Pulmonary artery endothelial cell (primary cell): ENCODE data around the gene SYNJ1. TPM values are rescaled to one million over a fixed set of nuclear protein-coding genes. Genes with fewer than 3 reads are reported as not detected.
"Not testable (repeated sequence)": the region's sequence is repeated elsewhere in the genome, so short reads cannot be mapped to it uniquely, and the experiment has no call there.

ENCODE experiments used
- DNase-seq: peaks from one replicate; pipeline ENCODE4 v3.0.0-alpha.2; 2011; ENCODE audit warnings: low read depth, low spot score
- total RNA-seq: library from RNA; depleted of rRNA; stranded (reverse); fragments of >200 nt; gene quantifications from 2 replicates; pipeline ENCODE4 v1.2.3, GENCODE V29; 2014

The SYNJ1 gene
- total RNA-seq, 1 donor from 2014 or later: 6.3 TPM

DNA sequence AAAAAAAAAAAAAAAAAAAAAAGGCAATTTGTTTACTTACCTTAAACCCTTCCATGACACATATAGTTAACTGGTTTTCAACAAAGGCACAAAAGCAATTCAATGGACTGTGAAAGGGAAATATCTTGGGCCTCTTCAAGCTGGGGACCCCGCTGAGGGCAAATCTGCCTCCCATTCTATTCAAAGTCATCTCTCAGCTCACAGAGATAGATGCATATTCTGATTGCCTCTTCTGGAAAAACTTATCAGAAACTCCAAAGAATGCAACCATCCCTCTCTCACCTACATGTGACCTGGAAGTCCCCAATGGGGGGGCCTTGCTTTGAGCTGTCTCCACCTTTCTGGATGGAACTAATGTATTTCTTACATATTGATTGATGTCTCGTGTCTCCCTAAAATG, 12.1 kb upstream of the SYNJ1 start:
- no peak for DNase-seq

DNA sequence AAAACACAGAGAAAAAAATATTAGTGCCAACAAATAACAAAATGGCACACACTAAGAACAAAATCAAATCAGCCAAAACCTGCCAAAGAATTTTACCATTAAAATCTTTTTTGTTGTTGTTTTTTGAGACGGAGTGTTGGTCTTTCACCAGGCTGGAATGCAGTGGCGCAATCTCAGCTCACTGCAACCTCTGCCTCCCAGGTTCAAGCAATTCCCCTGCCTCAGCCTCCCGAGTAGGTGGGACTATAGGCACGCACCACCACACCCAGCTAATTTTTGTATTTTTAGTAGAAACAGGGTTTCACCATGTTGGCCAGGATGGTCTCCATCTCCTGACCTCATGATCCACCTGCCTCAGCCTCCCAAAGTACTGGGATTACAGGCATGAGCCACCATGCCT, 8.3 kb upstream of the SYNJ1 start:
- not testable (repeated sequence) for DNase-seq

DNA sequence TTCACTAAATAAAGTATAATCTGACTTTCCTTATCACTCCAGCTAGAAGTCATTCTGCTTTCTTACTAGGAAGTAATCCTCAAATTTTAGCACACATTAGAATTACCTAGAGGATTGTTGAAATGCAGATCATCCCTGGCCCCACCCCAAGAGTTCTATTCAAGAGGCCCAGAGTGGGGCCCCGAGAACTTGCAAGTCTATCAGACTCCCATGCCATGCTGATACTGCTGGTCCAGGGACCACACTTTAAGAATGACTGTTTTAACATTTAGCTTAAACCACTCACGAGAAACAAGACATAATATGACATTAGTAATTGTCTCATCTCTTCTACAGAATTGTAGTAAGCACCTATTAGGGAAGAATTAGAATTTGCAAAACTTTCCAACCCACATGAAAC, 7.7 kb upstream of the SYNJ1 start:
- no peak for DNase-seq

DNA sequence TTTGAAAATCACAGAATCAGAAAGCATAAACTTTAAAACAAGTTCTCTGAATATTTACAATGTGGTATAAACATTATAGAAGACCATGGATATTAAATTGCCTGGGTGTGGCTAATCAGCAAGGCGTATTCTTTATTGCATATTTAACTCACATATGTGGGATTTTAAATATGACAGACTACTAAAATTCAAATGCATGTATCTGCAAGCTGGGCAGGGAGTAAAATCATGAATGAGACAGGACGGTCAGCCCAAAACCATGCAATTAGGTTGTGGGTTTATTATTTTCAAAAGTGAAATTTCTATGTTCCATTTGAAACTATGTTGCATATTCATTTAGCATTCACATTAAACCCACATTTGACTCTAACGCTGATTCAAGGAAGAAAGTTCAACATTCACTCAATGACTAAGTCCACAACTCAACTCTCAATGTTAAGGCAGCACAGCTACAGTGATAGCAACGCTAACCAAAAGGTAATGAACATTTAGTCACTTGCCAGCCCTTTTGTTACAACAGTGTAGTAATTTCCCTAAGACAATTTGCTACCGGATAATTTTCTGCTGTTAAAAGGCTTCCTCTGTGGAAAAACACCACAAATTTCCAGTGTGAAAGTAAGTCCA, 6.3 kb upstream of the SYNJ1 start:
- DNase-seq: no peak

DNA sequence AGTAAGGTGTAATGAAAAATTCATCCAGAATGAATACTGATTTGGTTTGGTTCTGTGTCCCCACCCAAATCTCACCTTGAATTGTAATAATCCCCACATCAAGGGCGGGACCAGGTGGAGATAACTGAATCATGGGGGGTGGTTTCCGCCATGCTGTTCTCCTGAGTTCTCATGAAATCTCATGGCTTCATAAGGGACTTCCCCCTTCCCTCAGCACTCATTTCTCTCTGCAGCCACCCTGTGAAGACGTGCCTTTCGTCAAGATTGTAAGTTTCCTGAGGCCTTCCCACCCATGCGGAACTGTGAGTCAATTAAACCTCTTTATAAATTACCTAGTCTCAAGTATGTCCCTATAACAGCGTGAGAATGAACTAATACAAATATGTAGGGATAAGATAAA, 5.5 kb upstream of the SYNJ1 start:
- no peak for DNase-seq

DNA sequence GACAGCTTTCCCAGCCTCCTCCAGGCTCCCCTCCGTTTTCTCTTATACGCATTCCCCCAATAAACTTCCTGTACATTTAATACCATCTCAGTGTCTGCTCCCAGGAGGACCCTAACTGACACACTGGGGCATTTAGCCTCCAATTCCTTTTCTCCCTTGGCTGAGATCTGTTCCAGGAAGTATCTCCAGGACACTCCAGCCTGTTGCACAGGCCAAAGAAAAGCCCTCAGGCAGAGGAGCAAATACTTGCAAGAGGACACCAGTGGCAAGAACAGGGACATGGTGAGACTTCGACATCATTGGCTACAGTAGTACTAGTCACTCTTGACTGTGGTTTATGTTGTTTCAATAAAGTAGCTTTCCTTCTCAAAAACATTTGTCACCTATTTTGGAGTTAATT, 4.7 kb upstream of the SYNJ1 start:
- no peak for DNase-seq

DNA sequence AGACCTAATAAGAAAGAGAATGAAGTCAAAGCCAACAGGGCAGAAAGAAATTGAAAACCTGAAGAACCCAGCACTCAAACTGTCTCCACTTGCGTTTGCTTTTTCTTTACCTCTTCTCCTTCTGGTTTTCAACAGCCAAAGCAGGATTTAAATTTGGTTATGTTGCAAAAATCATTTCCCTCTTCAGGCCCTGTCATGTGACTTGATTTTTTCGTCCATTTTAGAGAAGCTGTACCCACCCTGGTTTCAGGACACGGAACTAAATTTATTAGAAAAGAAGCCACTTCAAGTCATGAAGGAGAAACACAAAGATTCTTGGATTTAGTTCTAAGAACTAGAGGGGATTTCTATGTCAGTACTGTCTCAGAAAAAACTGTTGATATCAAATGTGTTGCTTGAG, 1.0 kb upstream of the SYNJ1 start:
- no peak for DNase-seq

DNA sequence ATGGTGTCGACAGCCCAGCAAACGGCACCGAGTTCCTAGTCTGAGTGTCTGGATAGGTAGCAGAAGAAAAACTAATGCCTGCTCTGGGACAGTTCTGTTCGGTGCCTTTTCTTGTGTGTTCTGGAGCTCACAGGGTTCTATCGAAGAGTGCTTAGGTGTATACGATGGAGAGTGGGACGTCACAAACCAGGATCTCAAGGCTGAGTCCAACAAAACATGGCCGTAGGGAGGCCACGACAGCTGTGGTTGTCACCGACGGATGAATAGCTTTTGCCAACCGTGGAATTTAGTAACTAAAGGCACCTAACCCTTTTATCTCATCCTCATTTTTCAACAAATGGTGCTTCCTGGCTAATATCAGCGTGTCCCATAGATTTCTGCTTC, 635 bp upstream of the SYNJ1 start:
- no peak for DNase-seq

DNA sequence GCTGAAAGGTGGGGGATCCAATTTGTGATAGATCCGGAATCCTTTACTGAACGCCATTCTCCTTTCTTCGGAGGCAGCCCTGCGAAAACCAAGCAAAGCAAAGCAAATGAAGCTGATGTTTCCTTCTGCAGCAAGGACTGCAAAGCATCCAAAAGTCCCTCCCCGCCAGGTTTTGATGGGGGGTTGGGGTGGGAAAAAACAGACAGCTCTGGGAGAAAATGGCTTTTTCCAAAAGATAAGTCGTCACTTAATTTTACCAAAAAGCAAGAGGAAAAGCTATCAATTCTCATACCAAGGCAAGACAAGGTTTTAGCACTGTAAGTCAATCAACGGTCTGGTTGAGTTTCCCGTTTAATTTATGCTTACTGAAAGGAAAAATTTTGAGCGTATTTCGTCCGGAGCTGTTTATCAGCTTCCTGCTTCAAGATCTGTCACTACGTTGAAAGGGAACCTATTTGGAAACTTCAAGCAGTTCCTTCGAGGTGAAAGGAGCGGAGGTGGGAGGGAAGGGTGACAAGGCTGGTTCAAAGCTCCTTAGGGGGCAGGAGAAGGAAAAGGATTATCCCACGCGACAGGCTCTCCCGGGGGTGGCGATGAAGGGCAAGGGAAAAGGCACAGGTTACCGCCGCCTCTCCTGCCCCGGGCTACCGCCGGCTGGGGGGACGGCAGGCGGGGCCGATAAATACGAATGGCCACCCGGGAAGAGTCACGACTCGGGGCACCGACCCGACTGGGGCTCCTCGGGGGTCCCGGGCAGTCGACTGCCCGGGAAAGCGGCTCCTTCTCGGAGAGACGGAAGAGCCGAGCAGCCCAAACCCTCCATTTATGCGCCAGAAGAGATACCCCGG, 750 bp downstream of the SYNJ1 start:
- no peak for DNase-seq

DNA sequence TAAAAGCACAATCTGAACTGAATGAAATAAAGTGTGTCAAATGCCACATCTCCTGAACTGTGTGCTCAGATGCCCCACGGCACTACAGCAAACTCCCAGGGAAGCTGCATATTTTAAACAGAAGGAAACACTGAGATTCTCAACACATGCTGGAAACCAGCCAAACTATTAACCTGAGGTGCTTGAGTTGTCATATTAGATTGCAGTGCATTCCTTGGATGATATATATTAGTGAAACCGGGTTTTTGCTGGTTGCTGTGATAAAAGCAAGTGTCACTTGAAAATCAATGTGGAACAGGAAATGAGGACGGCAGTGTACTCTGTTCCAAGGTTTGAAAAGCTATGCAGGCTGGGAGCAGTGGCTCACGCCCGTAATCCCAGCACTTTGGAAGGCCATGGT, 8.7 kb downstream of the SYNJ1 start:
- DNase-seq: no peak

DNA sequence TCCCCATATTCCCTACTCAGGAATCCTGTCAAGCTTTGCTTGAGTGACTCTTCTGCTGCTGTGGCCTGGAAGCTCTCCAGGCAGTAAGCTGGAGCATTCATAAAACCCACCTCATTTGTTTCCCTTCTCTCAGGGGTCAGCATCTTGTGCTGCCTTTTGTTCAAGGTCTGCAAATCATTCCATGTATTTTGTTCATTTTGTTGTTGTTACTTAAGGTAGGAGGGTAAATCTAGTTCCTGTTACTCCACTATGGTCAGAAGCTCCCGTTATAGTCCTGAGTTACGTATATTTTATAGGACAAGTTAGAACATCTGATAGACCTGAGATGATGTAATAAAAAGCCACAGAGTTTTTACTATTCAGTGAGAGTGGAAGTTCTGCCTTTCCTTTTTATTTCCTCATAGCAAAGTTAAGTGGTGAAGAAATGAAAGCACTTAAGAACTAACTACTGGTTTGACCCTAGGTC, 9.9 kb downstream of the SYNJ1 start:
- DNase-seq: no peak

DNA sequence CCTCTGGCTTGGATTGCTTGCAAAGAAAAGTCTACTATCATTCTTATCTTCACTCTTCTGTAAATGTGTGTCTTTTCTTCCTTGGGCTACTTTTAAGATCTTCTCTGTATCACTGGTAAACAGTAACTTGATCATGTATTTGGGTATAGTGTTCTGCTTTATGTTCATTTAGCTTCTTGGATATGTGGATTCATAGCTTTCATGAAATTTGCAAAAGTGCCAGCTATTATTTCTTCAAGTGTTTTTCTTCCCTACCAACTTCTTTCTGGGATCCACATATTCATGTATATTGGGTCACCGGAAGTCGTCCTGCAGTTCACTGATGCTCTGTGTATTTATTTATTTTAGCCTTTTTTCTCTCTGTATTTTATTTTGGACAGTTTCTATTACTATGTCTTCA, 11.3 kb downstream of the SYNJ1 start:
- DNase-seq: no peak

DNA sequence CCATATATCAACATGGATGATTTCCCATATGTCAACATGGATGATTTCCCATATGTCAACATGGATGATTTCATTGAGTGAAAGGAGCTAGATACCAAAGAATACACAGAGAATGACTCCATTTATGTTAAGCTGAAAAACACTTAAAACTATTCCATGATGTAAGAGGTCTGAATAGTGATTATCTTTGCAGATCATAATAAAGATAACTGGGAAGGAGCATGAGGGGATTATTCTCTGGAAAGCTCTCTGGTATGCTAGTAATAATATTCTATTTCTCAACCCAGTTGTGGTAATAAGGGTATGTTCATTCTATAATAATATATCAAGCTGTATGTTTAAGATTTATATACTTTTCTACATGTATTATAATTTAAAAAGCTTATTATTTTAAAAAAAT, 14.1 kb downstream of the SYNJ1 start:
- DNase-seq: no peak

DNA sequence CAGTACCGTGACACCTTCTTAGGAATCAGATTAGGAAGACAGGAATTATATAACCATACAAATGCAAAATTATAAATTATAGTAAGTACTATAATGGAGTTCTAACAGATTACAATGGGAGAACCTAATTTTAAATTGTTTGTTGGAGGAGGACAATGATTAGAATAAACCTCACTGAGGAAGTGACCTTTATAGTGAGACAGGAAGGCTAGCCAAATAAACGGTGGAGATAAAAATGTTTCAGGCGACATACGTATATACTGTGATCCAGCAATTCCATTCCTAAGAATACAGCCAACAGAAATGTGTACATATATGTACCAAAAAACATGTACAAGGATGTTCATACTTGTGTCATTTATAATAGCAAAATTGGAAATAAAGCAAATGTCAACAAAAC, 15.2 kb downstream of the SYNJ1 start:
- no peak for DNase-seq

DNA sequence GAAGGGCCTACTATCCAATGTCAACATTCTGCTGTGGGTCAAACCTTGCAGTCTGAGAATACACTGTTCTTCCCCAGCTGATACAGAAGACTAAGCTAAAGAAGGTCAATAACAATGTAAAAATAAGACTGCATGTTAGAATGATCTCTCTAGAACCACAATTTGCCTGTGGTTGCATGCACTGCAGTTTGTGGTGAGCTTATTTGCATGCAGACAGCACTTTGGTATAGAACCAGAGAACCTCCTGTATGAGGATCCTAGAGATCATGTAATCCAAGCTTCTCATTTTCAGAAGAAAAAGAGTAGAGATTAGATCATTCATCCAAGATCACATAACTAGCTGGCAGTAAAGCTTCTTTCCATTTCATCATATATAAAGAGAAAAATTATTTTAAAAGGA, 15.8 kb downstream of the SYNJ1 start:
- no peak for DNase-seq

DNA sequence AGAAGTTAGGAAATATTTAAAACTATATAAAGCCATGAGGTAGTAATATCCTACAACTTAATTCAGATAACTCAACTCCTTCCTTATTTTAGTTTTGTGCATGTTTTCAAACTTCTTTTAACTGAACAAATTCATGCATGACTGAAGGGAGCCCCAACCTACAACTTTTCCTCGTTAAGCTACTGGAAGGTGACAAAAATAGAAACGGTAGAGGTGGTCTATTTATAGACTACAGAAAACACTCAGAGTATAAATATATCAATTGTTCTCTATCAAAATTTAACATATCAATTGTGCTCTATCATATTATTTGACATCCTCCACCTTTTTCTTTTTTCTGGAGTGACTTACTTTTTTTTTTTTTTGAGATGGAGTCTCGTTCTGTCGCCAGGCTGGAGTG, 16.8 kb downstream of the SYNJ1 start:
- DNase-seq: no peak

DNA sequence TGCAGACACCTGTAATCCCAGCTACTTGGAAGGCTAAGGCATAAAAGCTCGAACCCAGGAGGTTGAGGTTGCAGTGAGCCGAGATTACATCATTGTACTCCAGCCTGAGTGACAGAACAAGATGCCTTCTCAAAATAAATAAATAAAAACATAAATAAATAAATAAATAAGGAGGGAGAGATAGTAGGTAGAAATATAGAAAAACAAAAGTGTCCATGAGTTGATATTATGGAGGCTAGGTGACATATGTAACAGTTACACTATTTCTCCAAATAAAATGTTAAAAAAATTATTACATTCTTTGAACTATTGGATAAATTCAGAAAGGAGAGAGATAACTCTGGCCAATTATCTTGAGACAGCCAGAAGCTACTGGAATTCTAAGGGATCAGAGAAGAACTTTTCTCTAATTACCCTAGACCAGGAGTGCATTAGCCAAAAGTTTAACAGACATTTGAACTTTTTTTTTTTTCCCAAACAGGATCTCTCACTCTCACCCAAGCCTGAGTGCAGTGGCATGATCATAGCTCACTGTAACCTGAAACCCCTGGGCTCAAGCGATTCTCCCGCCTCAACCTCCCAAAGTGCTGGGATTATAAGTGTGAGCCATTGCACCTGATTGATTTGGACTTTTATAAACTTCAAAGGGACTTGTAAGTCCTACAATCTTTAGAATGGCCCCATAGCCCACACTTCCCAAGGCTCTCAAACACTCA, 17.6 kb downstream of the SYNJ1 start:
- DNase-seq: no peak

DNA sequence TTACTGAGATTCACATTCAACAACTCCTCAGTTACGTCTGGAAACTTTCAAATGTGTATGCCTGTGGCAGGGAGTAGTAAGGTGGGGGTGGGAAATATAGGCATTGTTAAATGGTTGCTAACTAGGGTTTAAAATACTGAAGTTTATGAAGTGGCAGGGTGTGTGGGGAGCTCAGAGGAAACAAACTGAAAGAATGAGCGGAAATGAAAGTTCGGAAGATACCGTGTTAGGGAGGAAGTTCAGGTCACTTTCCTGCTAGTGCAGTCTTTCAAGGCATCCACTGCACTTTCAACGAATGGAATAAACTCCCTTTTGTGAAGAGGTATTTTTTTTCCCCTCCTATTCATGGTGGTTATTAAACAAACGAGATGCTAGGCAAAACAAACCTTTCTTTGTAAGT, 19.7 kb downstream of the SYNJ1 start:
- peak; percentile 70 for DNase-seq

DNA sequence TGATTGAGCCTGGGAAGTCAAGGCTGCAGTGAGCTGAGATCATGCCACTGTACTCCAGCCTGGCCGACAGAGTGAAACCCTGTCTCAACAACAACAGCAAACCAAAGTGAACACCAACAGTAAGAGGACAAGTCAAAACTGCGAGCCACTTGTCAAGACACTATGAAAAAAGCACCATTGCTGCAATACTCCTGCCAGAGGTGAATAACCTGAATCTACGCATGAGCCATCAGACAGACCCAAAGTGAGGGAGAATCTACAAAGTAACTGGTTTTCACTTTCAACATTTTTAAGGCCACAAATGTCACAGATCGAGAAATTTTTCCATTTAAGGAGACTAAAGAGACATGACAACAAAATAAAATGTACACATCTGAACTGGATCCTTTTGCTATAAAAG, 21.9 kb downstream of the SYNJ1 start:
- DNase-seq: no peak

DNA sequence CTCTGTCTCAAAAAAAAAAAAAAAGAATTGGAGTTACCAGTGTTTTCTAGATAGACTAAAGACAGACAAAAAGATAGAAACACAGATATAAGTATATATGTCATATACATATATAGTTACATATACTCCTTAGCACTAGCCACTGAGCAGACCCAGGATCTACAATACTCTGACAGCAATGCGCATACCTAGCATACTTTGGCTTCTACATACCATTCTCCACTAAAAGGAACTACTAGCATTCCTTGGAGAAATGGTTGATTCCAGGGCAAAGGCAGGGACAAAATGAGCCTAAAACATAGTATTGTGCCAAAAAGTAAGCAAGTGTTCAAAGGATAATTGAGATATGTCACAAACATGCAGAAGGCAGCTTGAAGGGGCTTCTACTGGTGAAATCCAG, 22.7 kb downstream of the SYNJ1 start:
- DNase-seq: no peak

DNA sequence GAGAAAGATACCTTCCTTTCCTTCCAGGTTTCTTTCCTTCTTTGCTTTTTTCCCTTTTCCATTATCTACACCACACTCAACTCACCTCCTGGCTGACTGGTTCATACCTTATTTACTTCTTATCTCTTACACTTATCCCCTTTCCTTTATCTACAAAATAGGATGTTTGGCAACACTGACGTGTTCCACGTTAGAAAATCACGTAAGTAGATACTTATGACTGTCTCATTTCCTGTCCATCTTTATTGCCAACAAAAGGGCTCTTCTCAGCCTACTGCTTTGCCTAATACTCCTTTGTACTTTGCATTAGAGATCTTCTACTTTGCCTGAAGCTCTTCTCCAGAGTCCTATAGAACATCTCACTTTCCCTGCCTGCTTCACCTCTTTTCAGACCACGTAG, 25.1 kb downstream of the SYNJ1 start:
- DNase-seq: no peak

DNA sequence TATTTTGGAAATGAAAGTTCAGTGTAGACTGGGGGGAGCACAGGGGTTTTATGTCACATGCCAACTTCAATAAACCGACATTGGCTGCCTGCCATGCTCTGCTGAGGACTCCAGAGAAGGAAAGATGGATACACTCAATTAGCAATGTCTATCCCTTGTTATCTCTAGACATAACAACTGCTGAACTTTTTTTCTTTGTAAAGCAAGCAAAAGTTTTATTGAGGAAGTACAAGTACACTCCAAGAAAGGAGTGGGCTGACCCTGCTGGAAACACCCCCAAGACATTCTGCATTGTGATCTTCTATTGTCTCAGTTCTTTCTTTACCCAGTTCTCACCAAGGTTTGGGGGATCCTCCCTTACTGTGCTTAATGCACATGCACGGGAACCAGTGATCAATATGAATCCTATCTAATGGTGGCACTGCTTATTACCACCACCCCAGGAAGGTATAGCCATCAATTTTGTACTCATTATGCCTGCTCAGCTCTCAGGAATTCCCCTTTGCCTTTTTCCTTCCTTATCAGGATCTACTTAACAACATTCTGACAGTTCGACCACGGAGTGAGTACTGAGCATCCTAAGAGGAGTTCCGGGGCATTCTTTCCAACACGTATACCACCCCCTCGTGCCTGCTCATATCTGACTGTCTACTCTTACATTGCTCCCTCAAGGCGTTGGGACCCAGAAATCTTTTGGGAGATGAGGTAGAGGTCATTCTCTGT, 28.7 kb downstream of the SYNJ1 start:
- no peak for DNase-seq
